Esophagus muscularis mucosa (tissue), 4 donors: ENCODE results near the gene CCSAP.

ENCODE experiments used
- EP300 ChIP-seq: sonication (generic); formaldehyde crosslinking; IDR thresholded peaks from one replicate; pipeline ENCODE4 v1.6.1; 2017; ENCODE audit warnings: antibody characterized with exemption
- POLR2A ChIP-seq: fragments of 450-650 bp; IDR thresholded peaks from one replicate; pipeline ENCODE4 v1.6.1; 2017; ENCODE audit warnings: antibody characterized with exemption, moderate library complexity, mild to moderate bottlenecking, low read depth
- POLR2AphosphoS5 ChIP-seq, 2 donors: sonication (generic); formaldehyde crosslinking; IDR thresholded peaks; one replicate each; pipeline ENCODE4 v1.6.1; 2017; ENCODE audit warnings: antibody characterized with exemption in 2 of 2
- TF ChIP-seq, protein P1 (sequence below), 3 experiments: fragments of 200-600 bp in 2 of 3; fragments of 450-650 bp in 1 of 3; sonication (generic) in 2 of 3; IDR thresholded peaks; one replicate each; pipeline ENCODE4 v1.5.1; 2017 to 2019; ENCODE audit warnings: antibody characterized with exemption in 3 of 3, mild to moderate bottlenecking in 2 of 3, moderate library complexity in 1 of 3

DNA sequence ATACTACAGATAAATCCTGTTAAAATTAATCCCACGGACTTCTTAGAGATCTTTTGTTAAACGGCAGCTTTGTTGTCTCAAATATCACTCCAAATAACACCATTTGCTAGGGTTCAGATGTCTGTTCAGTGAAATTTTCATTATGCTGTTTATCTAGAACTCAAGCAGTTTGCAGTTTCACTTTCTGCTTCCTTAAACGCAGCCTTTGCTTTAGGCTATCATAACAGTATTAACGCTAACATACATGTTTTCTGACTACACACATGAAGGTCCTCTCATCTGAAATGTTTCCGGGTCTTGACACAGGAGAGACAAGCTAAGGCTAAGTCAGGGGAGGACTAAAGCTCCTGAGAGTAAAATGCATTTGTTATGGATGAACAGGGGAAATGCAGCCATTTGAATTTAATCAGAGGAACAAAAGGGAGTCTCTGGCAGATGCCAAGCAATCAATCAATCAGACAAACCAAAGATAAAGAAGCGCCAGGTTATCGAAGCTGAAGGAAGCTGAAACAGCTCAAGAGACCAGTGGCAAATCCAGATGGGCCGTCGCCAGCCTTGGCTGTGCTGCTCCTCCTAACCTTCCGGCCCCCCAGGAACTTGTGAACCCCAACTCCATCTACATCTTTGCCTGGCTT, 16.9 kb downstream of the CCSAP start:
- TF ChIP-seq, protein P1, sequence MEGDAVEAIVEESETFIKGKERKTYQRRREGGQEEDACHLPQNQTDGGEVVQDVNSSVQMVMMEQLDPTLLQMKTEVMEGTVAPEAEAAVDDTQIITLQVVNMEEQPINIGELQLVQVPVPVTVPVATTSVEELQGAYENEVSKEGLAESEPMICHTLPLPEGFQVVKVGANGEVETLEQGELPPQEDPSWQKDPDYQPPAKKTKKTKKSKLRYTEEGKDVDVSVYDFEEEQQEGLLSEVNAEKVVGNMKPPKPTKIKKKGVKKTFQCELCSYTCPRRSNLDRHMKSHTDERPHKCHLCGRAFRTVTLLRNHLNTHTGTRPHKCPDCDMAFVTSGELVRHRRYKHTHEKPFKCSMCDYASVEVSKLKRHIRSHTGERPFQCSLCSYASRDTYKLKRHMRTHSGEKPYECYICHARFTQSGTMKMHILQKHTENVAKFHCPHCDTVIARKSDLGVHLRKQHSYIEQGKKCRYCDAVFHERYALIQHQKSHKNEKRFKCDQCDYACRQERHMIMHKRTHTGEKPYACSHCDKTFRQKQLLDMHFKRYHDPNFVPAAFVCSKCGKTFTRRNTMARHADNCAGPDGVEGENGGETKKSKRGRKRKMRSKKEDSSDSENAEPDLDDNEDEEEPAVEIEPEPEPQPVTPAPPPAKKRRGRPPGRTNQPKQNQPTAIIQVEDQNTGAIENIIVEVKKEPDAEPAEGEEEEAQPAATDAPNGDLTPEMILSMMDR (IDR thresholded peaks at IDR 0.05), result no peak
- no peak for TF ChIP-seq EP300
- no peak for TF ChIP-seq POLR2A
- TF ChIP-seq POLR2AphosphoS5 (IDR thresholded peaks at IDR 0.05), result no peak
